Right renal pelvis (tissue), 4 donors: Measurements from ENCODE around the gene DNAJC24. TPM values are rescaled to one million over a fixed set of nuclear protein-coding genes. Genes with fewer than 3 reads are reported as not detected.
"Not testable (repeated sequence)": the region's sequence is repeated elsewhere in the genome, so short reads cannot be mapped to it uniquely, and the experiment has no call there.

Source experiments
- DNase-seq, 4 donors: peaks; one replicate each; pipeline ENCODE4 v3.0.0-alpha.2; 2013; ENCODE audit warnings: low read depth in 4 of 4, low spot score in 3 of 4, missing footprints in 1 of 4
- polyA plus RNA-seq, 4 donors: library from polyadenylated mRNA; unstranded; fragments of 120-200 nt; gene quantifications; one replicate each; pipeline ENCODE4 v1.2.1, GENCODE V29; 2013; ENCODE audit not compliant: insufficient read length in 4 of 4

Gene DNAJC24
- polyA plus RNA-seq: 10 to 100 TPM; 20.1 to 26.2 (median 25.1) TPM

- DNase-seq: peak; percentile 87 to 90 (median 88)
Measured at GRCh38 chr11:31369348-31370329, at the start of gene DNAJC24, which contains the start of gene DCDC1. TSS of gene DNAJC24 (plus strand) at chr11:31369860. CDS start at chr11:31370749, 889 bp downstream. TSS of gene DCDC1 (minus strand) at chr11:31369739. CDS start at chr11:31328280, 41,459 bp downstream.

- not testable (repeated sequence) for DNase-seq
Measured at GRCh38 chr11:31321494-31321893, 48.2 kb upstream of the DNAJC24 start.

- DNase-seq: no peak
Measured at GRCh38 chr11:31323145-31323544, 46.5 kb upstream of the DNAJC24 start.

- DNase-seq: no peak
Measured at GRCh38 chr11:31325160-31325559, 44.5 kb upstream of the DNAJC24 start.

GRCh38 chr11:31326470-31327148 is 43.1 kb upstream of the DNAJC24 start:
- DNase-seq: no peak

GRCh38 chr11:31327417-31327816 is 42.2 kb upstream of the DNAJC24 start:
- no peak for DNase-seq

- DNase-seq: no peak
Measured at GRCh38 chr11:31328697-31329096, 41.0 kb upstream of the DNAJC24 start.

- no peak for DNase-seq
Measured at GRCh38 chr11:31337806-31338205, 31.9 kb upstream of the DNAJC24 start.

- no peak for DNase-seq
Measured at GRCh38 chr11:31340903-31341572, 28.6 kb upstream of the DNAJC24 start.

GRCh38 chr11:31351168-31351567 is 18.5 kb upstream of the DNAJC24 start:
- DNase-seq: no peak

GRCh38 chr11:31355131-31355530 is 14.5 kb upstream of the DNAJC24 start:
- no peak for DNase-seq

GRCh38 chr11:31355817-31356216 is 13.8 kb upstream of the DNAJC24 start:
- no peak for DNase-seq

- no peak for DNase-seq
Measured at GRCh38 chr11:31361743-31362142, 7.9 kb upstream of the DNAJC24 start.

- DNase-seq: no peak
Measured at GRCh38 chr11:31366795-31367194, 2.9 kb upstream of the DNAJC24 start.

- DNase-seq: no peak
Measured at GRCh38 chr11:31375879-31376278, 6.2 kb downstream of the DNAJC24 start.

- DNase-seq: no peak
Measured at GRCh38 chr11:31383116-31383515, 13.5 kb downstream of the DNAJC24 start.

- no peak for DNase-seq
Measured at GRCh38 chr11:31387379-31387778, 17.7 kb downstream of the DNAJC24 start.

GRCh38 chr11:31397239-31397834 is 27.7 kb downstream of the DNAJC24 start:
- no peak for DNase-seq

- no peak for DNase-seq
Measured at GRCh38 chr11:31404614-31405013, 35.0 kb downstream of the DNAJC24 start.

GRCh38 chr11:31408201-31408600 is 38.5 kb downstream of the DNAJC24 start:
- no peak for DNase-seq
